HEK293 (cell line): ENCODE measurements around the gene SFTPA1.

Source experiments
- PATZ1 ChIP-seq: fragments of 450-650 bp; formaldehyde crosslinking; IDR thresholded peaks from 2 replicates; pipeline ENCODE4 v1.5.1; 2016; ENCODE audit warnings: missing biosample characterization, missing genetic modification characterization
- ZNF24 ChIP-seq: fragments of 450-650 bp; formaldehyde crosslinking; IDR thresholded peaks from 2 replicates; pipeline ENCODE4 v1.5.1; 2016; ENCODE audit warnings: missing biosample characterization, missing genetic modification characterization
- ZNF362 ChIP-seq: fragments of 450-650 bp; formaldehyde crosslinking; IDR thresholded peaks from 2 replicates; pipeline ENCODE4 v1.5.1; 2016; ENCODE audit warnings: missing biosample characterization, missing genetic modification characterization
- ZNF560 ChIP-seq: fragments of 450-650 bp; formaldehyde crosslinking; IDR thresholded peaks from 2 replicates; pipeline ENCODE4 v1.5.1; 2017; ENCODE audit warnings: missing biosample characterization, missing genetic modification characterization, borderline replicate concordance
- ZNF768 ChIP-seq: fragments of 450-650 bp; formaldehyde crosslinking; IDR thresholded peaks from 2 replicates; pipeline ENCODE4 v1.5.1; 2018; ENCODE audit warnings: missing biosample characterization, mild to moderate bottlenecking, missing genetic modification characterization
- TF ChIP-seq, protein P1 (sequence below): fragments of 450-650 bp; formaldehyde crosslinking; IDR thresholded peaks from 2 replicates; pipeline ENCODE4 v1.5.1; 2016; ENCODE audit warnings: missing biosample characterization, missing genetic modification characterization
- TF ChIP-seq, protein P2 (sequence below): fragments of 450-650 bp; formaldehyde crosslinking; IDR thresholded peaks from 2 replicates; pipeline ENCODE4 v1.5.1; 2016; ENCODE audit warnings: missing biosample characterization, missing genetic modification characterization, low read depth

DNA sequence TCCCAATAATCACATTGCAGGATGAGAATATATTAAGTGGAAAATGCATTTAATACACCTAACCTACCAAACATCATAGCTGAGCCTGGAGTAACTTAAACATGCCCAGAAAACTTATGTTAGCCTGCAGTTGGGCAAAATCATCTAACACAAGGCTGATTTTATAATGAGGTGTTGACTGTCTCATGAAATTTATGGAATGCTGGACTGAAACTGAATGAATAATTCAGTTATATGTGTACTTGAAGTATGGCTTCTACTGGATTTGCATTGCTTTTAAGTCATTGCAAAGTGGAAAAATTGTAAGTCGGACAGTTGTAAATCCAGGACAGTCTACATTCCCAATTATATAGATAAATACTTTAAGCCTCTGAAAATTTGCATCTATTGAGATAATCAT, 5.4 kb downstream of the SFTPA1 start:
- no peak for TF ChIP-seq ZNF362
- TF ChIP-seq, protein P1, sequence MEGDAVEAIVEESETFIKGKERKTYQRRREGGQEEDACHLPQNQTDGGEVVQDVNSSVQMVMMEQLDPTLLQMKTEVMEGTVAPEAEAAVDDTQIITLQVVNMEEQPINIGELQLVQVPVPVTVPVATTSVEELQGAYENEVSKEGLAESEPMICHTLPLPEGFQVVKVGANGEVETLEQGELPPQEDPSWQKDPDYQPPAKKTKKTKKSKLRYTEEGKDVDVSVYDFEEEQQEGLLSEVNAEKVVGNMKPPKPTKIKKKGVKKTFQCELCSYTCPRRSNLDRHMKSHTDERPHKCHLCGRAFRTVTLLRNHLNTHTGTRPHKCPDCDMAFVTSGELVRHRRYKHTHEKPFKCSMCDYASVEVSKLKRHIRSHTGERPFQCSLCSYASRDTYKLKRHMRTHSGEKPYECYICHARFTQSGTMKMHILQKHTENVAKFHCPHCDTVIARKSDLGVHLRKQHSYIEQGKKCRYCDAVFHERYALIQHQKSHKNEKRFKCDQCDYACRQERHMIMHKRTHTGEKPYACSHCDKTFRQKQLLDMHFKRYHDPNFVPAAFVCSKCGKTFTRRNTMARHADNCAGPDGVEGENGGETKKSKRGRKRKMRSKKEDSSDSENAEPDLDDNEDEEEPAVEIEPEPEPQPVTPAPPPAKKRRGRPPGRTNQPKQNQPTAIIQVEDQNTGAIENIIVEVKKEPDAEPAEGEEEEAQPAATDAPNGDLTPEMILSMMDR (tag by site-specific recombination) = no peak
- no peak for TF ChIP-seq ZNF768
- no peak for TF ChIP-seq ZNF560
- TF ChIP-seq, protein P2, sequence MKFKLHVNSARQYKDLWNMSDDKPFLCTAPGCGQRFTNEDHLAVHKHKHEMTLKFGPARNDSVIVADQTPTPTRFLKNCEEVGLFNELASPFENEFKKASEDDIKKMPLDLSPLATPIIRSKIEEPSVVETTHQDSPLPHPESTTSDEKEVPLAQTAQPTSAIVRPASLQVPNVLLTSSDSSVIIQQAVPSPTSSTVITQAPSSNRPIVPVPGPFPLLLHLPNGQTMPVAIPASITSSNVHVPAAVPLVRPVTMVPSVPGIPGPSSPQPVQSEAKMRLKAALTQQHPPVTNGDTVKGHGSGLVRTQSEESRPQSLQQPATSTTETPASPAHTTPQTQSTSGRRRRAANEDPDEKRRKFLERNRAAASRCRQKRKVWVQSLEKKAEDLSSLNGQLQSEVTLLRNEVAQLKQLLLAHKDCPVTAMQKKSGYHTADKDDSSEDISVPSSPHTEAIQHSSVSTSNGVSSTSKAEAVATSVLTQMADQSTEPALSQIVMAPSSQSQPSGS (tag by site-specific recombination) = no peak
- no peak for TF ChIP-seq ZNF24 (tag by site-specific recombination)
- no peak for TF ChIP-seq PATZ1 (tag by site-specific recombination)
